ENCODE results near the gene CASZ1.

CASZ1 gene

GRCh38 chr1:10736634-10737586, 59.5 kb downstream of the CASZ1 start:
- peaks cover 8% of the 10 kb centered on the region for H3K4me1 ChIP-seq (ENCODE audit: control insufficient read depth, insufficient read depth, low read length)
- H3K36me3 ChIP-seq (ENCODE audit: control insufficient read depth, insufficient read depth, low read length), result peaks cover 3% of the 10 kb centered on the region
- no peak overlapping the region for H3K9ac ChIP-seq (ENCODE audit: low read depth, low read length)
- H3K27me3 ChIP-seq (ENCODE audit: control insufficient read depth, insufficient read depth, low read length), result no peaks in the 10 kb centered on the region
- H3K4me3 ChIP-seq (ENCODE audit: low read depth, low read length), result no peak overlapping the region
- H3K9me3 ChIP-seq (ENCODE audit: control insufficient read depth, insufficient read depth, low read length), result no peaks in the 10 kb centered on the region

- Histone ChIP-seq H3K9ac (ENCODE audit: low read depth, low read length) (no peak overlapping the region), H3K9me3 (ENCODE audit: control insufficient read depth, insufficient read depth, low read length) (no peaks in the 10 kb centered on the region), H3K4me1 (ENCODE audit: control insufficient read depth, insufficient read depth, low read length) (peaks cover 8% of the 10 kb centered on the region), H3K27me3 (ENCODE audit: control insufficient read depth, insufficient read depth, low read length) (no peaks in the 10 kb centered on the region), H3K36me3 (ENCODE audit: control insufficient read depth, insufficient read depth, low read length) (peaks cover 3% of the 10 kb centered on the region), H3K4me3 (ENCODE audit: low read depth, low read length) (no peak overlapping the region)
Measured at GRCh38 chr1:10735563-10736305, 60.7 kb downstream of the CASZ1 start.

- no peak overlapping the region for H3K9ac ChIP-seq (ENCODE audit: low read depth, low read length)
- peaks cover 3% of the 10 kb centered on the region for H3K36me3 ChIP-seq (ENCODE audit: control insufficient read depth, insufficient read depth, low read length)
- H3K27me3 ChIP-seq (ENCODE audit: control insufficient read depth, insufficient read depth, low read length), result no peaks in the 10 kb centered on the region
- H3K9me3 ChIP-seq (ENCODE audit: control insufficient read depth, insufficient read depth, low read length), result no peaks in the 10 kb centered on the region
- no peak overlapping the region for H3K4me3 ChIP-seq (ENCODE audit: low read depth, low read length)
- H3K4me1 ChIP-seq (ENCODE audit: control insufficient read depth, insufficient read depth, low read length), result peaks cover 8% of the 10 kb centered on the region
Measured at GRCh38 chr1:10734962-10735544, 61.4 kb downstream of the CASZ1 start.

- H3K36me3 ChIP-seq (ENCODE audit: control insufficient read depth, insufficient read depth, low read length), result no peaks in the 10 kb centered on the region
- H3K9me3 ChIP-seq (ENCODE audit: control insufficient read depth, insufficient read depth, low read length), result no peaks in the 10 kb centered on the region
- H3K4me3 ChIP-seq (ENCODE audit: low read depth, low read length), result no peak overlapping the region
- no peaks in the 10 kb centered on the region for H3K27me3 ChIP-seq (ENCODE audit: control insufficient read depth, insufficient read depth, low read length)
- H3K4me1 ChIP-seq (ENCODE audit: control insufficient read depth, insufficient read depth, low read length), result peaks cover 9% of the 10 kb centered on the region
- no peak overlapping the region for H3K9ac ChIP-seq (ENCODE audit: low read depth, low read length)
Measured at GRCh38 chr1:10734375-10734774, 62.1 kb downstream of the CASZ1 start.

- H3K4me1 ChIP-seq (ENCODE audit: control insufficient read depth, insufficient read depth, low read length), result peaks cover 11% of the 10 kb centered on the region
- no peaks in the 10 kb centered on the region for H3K9me3 ChIP-seq (ENCODE audit: control insufficient read depth, insufficient read depth, low read length)
- H3K9ac ChIP-seq (ENCODE audit: low read depth, low read length), result no peak overlapping the region
- H3K36me3 ChIP-seq (ENCODE audit: control insufficient read depth, insufficient read depth, low read length), result no peaks in the 10 kb centered on the region
- H3K27me3 ChIP-seq (ENCODE audit: control insufficient read depth, insufficient read depth, low read length), result no peaks in the 10 kb centered on the region
- H3K4me3 ChIP-seq (ENCODE audit: low read depth, low read length), result no peak overlapping the region
Measured at GRCh38 chr1:10733474-10734366, 62.7 kb downstream of the CASZ1 start.

- peaks cover 11% of the 10 kb centered on the region for H3K4me1 ChIP-seq (ENCODE audit: control insufficient read depth, insufficient read depth, low read length)
- no peaks in the 10 kb centered on the region for H3K9me3 ChIP-seq (ENCODE audit: control insufficient read depth, insufficient read depth, low read length)
- H3K36me3 ChIP-seq (ENCODE audit: control insufficient read depth, insufficient read depth, low read length), result no peaks in the 10 kb centered on the region
- no peaks in the 10 kb centered on the region for H3K27me3 ChIP-seq (ENCODE audit: control insufficient read depth, insufficient read depth, low read length)
- H3K4me3 ChIP-seq (ENCODE audit: low read depth, low read length), result no peak overlapping the region
- H3K9ac ChIP-seq (ENCODE audit: low read depth, low read length), result no peak overlapping the region
Measured at GRCh38 chr1:10730985-10731384, 65.5 kb downstream of the CASZ1 start.

GRCh38 chr1:10728595-10729410, 67.6 kb downstream of the CASZ1 start:
- H3K4me3 ChIP-seq (ENCODE audit: low read depth, low read length), result no peak overlapping the region
- no peak overlapping the region for H3K9ac ChIP-seq (ENCODE audit: low read depth, low read length)
- no peaks in the 10 kb centered on the region for H3K27me3 ChIP-seq (ENCODE audit: control insufficient read depth, insufficient read depth, low read length)
- peaks cover 5% of the 10 kb centered on the region for H3K4me1 ChIP-seq (ENCODE audit: control insufficient read depth, insufficient read depth, low read length)
- H3K9me3 ChIP-seq (ENCODE audit: control insufficient read depth, insufficient read depth, low read length), result no peaks in the 10 kb centered on the region
- no peaks in the 10 kb centered on the region for H3K36me3 ChIP-seq (ENCODE audit: control insufficient read depth, insufficient read depth, low read length)

GRCh38 chr1:10727751-10728232, 68.7 kb downstream of the CASZ1 start:
- Histone ChIP-seq H3K27me3 (ENCODE audit: control insufficient read depth, insufficient read depth, low read length) (no peaks in the 10 kb centered on the region), H3K9ac (ENCODE audit: low read depth, low read length) (no peak overlapping the region), H3K36me3 (ENCODE audit: control insufficient read depth, insufficient read depth, low read length) (no peaks in the 10 kb centered on the region)

GRCh38 chr1:10726355-10726754, 70.1 kb downstream of the CASZ1 start:
- peaks cover 3% of the 10 kb centered on the region for H3K4me1 ChIP-seq (ENCODE audit: control insufficient read depth, insufficient read depth, low read length)
- H3K36me3 ChIP-seq (ENCODE audit: control insufficient read depth, insufficient read depth, low read length), result no peaks in the 10 kb centered on the region
- no peak overlapping the region for H3K9ac ChIP-seq (ENCODE audit: low read depth, low read length)
- H3K9me3 ChIP-seq (ENCODE audit: control insufficient read depth, insufficient read depth, low read length), result no peaks in the 10 kb centered on the region
- H3K4me3 ChIP-seq (ENCODE audit: low read depth, low read length), result no peak overlapping the region
- H3K27me3 ChIP-seq (ENCODE audit: control insufficient read depth, insufficient read depth, low read length), result no peaks in the 10 kb centered on the region

More at GRCh38 chr1:10727751-10728232, 68.7 kb downstream of the CASZ1 start:
- Histone ChIP-seq H3K4me3 (ENCODE audit: low read depth, low read length) (no peak overlapping the region), H3K4me1 (ENCODE audit: control insufficient read depth, insufficient read depth, low read length) (peaks cover 3% of the 10 kb centered on the region), H3K9me3 (ENCODE audit: control insufficient read depth, insufficient read depth, low read length) (no peaks in the 10 kb centered on the region)

GRCh38 chr1:10724948-10725847, 71.2 kb downstream of the CASZ1 start:
- Histone ChIP-seq H3K9ac (ENCODE audit: low read depth, low read length) (no peak overlapping the region), H3K4me3 (ENCODE audit: low read depth, low read length) (no peak overlapping the region), H3K36me3 (ENCODE audit: control insufficient read depth, insufficient read depth, low read length) (no peaks in the 10 kb centered on the region), H3K9me3 (ENCODE audit: control insufficient read depth, insufficient read depth, low read length) (no peaks in the 10 kb centered on the region), H3K27me3 (ENCODE audit: control insufficient read depth, insufficient read depth, low read length) (no peaks in the 10 kb centered on the region), H3K4me1 (ENCODE audit: control insufficient read depth, insufficient read depth, low read length) (peaks cover 5% of the 10 kb centered on the region)

All from iPS-15b (cell line).